ENCODE data around the gene ZFP3.
"Not testable (repeated sequence)": the region's sequence is repeated elsewhere in the genome, so short reads cannot be mapped to it uniquely, and the experiment has no call there.

ZFP3 gene

DNA sequence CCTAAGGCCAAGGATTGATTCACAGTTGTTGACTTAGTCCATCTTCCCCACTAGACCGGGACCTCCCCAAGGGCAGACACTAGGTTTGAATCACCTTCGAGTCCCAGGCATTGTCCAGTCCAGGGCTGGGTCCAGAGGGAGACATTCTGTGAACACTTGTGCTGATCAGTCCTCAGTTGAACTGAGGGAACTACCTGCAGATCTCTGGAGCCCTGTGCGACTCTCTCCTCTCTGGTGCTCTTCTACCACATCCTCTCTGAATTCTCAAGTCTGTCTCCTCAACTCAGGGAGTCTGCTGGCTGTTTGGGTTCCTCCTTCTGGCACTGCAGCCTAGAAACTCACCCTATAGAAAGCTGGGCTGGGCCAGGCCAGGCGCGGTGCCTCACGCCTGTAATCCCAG, 22.6 kb downstream of the ZFP3 start:
- ATAC-seq (ENCODE audit: low read depth) (no peak), DNase-seq (ENCODE audit: low spot score in 2 of 2) (no peak)
- Mint-ChIP-seq H3K4me1 (no peaks in the 10 kb centered on the region), H3K27me3 (no peaks in the 10 kb centered on the region), H3K9me3 (peaks cover 3% of the 10 kb centered on the region), H3K4me3 (no peak overlapping the region), H3K27ac (no peak overlapping the region), H3K36me3 (peaks cover 6% of the 10 kb centered on the region)

DNA sequence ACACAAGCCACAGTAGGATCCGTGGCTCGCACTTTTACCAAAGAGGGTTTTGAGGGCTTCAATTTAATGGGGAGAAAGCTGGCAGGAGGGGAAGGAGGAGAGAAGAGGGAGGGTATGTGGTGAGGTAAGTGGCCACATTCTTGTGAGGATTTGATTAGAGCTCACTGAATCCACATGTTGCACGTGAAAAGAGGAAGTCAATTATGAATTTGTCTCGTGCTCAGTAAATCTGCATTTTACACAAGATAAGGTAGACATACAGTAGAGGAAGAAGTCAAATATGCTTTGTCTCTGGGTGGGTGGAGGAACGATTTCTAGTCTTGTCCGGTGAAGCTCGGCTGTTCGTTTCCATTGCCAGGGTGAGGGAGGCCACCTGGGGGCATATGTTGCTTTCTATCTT, 32.5 kb downstream of the ZFP3 start:
- peak overlapping the region; percentile 72 for H3K27ac Mint-ChIP-seq
- peaks cover 13% of the 10 kb centered on the region for H3K4me1 Mint-ChIP-seq
- H3K36me3 Mint-ChIP-seq: peaks cover 32% of the 10 kb centered on the region
- no peaks in the 10 kb centered on the region for H3K27me3 Mint-ChIP-seq
- H3K9me3 Mint-ChIP-seq: peaks cover 2% of the 10 kb centered on the region
- peak overlapping the region; percentile 92 for H3K4me3 Mint-ChIP-seq
- DNase-seq (ENCODE audit: low spot score in 2 of 2) (no peak), ATAC-seq (ENCODE audit: low read depth) (peak; percentile 26)

DNA sequence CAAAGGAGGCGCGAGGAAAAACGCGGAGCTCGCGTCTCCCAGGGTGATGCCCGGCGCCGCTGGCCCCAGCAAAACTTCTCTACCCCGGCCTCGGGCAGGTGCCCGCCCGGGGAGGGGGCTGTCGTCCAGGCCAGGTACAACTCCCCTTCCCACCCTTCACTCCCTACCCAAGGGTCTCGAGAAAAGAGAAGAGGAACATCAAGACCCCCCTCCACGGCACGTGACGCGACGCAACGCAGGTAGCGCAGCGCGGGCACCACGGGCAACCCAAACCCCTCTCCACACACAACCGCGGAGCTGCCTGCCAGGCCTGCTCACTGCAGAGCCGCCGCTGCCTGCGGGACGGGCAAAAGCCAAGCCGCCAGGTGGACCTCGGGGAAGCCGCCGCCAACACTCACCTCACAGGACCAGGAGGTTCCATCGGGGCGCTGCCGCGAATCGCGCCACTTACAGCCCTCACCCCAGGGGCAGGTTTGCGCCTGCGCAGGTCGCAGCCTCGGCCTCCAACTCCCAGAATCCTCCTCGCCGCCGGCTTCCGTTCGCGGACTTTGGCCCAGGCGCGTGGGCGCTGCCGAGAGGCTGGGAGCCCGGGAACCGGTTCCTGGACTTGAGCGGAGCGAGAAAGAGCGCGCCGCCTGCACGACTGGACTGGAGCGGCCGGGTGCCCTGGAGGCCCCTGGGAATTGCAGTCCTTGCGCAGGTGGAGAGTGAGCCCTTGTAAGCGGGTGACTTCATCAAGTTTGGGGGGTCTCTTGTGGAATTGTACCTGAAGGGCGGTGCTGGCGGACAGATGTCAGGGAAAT, 33.3 kb downstream of the ZFP3 start, which contains the start of gene ZNF232:
ZNF232 (minus strand) TSS at position 477 of the 803 bp plus-strand sequence; CDS start at position 421, 56 bp downstream.
- peak; percentile 83 to 91 for DNase-seq (ENCODE audit: low spot score in 2 of 2)
- Mint-ChIP-seq H3K4me1 (peaks cover 13% of the 10 kb centered on the region), H3K9me3 (peaks cover 2% of the 10 kb centered on the region), H3K27ac (peak within 1 kb of the TSS; percentile 72), H3K36me3 (peaks cover 25% of the 10 kb centered on the region), H3K4me3 (peak within 1 kb of the TSS; percentile 92), H3K27me3 (peaks cover 2% of the 10 kb centered on the region)
- peak; percentile 90 for ATAC-seq (ENCODE audit: low read depth)

DNA sequence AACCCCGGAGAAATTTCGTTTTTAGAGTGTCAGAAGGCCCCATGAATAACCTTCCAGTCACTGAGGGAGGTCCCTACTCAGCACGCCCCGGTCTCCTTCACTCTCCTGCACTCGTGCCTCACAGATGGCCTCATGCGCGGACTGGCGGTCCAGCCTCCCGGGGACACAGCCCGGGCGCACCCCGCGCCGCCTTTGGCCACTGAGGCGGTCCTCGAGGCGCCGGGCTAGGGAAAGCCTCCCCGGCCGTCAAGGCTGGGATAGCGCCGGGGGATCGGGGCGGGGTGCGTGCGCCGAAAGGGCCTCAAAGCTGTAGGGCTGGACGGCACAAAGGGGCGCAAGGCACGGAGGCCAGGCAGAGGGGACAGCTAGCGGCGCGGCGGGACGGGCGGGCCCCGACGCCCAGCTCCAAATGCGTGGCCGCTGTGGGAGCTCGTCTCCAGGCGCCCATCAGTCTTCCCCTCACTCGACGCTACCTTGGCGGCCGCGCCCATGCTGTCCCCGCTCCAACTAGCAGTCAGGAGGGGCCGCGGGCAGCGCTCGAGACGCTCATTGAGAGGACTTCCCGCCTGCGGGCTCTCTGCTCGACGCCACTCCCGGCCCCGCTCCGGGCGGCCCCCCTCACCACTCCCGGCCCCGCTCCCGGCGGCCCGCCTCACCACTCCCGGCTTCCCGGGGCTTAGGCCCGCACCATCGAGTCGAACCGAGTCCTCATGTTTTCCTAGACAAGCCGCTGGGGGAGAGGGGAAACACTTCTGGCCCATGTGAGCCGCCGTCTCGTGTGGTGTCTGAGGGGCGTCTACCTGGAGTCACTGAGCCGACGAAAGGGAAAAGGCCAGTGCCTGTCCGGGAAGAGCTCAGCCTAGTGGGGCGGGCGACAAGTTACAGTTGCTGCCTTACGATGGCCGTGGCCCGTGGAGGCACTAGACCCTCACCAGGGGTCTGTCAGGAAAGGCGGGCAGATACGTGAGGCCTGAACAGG, 37.7 kb downstream of the ZFP3 start, which contains the start of gene USP6:
USP6 (plus strand) TSS at position 360 of the 979 bp plus-strand sequence. CDS start 14,336 bp downstream, outside the sequence.
- H3K4me1 Mint-ChIP-seq: peaks cover 4% of the 10 kb centered on the region
- DNase-seq (ENCODE audit: low spot score in 2 of 2) (no peak), ATAC-seq (ENCODE audit: low read depth) (no peak)
- no peak within 1 kb of the TSS for H3K4me3 Mint-ChIP-seq
- H3K36me3 Mint-ChIP-seq: peaks cover 6% of the 10 kb centered on the region
- no peak within 1 kb of the TSS for H3K27ac Mint-ChIP-seq
- peaks cover 8% of the 10 kb centered on the region for H3K27me3 Mint-ChIP-seq
- H3K9me3 Mint-ChIP-seq: peaks cover 4% of the 10 kb centered on the region

DNA sequence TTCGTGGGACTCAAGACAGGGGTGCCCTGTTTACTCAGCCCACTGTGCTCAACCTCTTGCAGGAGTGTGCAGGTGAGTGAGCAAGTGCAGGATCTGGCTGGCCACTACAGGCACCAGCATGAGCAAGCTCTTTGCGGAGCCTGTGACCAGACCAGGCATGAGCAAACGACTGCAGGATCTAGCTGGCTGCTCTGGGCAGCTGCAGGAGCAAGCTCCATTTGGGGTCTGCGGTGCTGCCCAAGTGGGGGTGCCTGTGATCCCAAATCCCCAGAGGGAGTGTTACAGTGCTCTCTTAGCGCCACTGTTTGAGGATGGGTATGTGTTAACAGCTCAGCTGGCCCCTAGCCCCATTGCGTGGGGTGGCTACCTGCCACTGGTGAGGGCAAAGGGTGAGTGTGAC, 40.0 kb downstream of the ZFP3 start:
- Mint-ChIP-seq H3K27me3 (peaks cover 15% of the 10 kb centered on the region), H3K27ac (no peak overlapping the region), H3K4me1 (no peaks in the 10 kb centered on the region), H3K9me3 (peaks cover 4% of the 10 kb centered on the region), H3K36me3 (peaks cover 6% of the 10 kb centered on the region), H3K4me3 (no peak overlapping the region)
- DNase-seq (ENCODE audit: low spot score in 2 of 2) (no peak), ATAC-seq (ENCODE audit: low read depth) (no peak)

DNA sequence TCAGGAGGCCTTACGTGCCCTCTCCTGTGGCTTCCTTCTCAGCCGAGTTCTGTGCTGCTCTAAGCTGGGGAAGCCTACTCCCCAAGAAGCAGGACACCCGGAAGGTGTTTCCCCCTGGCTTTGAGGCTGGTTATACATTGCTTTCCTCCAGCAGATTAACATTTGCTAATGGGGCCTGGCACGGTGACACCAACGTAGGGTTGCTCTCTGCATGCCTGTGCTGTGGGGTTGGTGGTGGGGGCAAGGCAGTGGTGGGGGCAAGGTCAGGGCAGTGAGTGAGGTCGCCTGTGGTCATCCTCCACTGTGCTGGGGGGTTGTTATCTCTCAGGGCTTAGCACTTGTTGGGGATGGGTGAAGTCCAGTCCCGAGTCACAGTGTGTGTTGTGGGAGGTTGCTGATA, 41.8 kb downstream of the ZFP3 start:
- peaks cover 4% of the 10 kb centered on the region for H3K9me3 Mint-ChIP-seq
- H3K36me3 Mint-ChIP-seq: no peaks in the 10 kb centered on the region
- ATAC-seq (ENCODE audit: low read depth) (no peak), DNase-seq (ENCODE audit: low spot score in 2 of 2) (no peak)
- no peak overlapping the region for H3K4me3 Mint-ChIP-seq
- H3K4me1 Mint-ChIP-seq: no peaks in the 10 kb centered on the region
- no peak overlapping the region for H3K27ac Mint-ChIP-seq
- H3K27me3 Mint-ChIP-seq: peaks cover 24% of the 10 kb centered on the region

DNA sequence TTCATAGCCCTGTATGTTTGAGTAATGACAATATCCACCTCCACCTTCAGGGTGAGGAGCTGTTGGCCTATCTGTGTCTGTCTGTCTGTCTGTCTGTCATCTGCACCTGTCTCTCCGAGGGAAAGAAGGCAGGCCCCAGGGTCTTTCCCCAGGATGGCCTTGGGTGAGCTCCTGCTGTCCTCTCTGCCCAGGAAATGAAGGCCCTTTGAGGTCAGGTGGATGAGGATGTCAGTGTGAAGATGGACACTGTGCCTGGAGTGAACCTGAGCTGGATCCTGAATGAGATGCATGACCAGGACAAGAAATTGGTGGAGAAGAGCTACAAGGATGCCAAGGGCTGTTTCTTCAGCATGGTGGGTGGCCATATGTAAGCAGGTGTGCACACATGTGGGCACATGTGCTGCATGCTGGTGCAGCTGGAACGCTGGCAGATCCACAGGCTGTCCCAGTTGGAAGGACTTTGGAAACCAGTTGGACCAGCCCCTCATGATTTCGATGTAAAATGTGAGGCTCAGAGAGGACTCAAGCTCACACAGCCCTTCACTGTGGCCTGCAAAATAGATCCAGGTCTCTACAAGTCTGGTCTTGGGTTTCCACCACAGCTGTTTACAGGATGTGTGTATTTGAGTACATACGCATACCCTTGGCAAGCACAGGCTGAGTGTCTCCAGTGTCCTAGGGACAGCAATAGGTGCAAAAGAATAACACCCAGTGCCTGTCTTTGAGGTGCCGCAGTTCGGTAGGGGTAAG, 42.3 kb downstream of the ZFP3 start:
- H3K4me3 Mint-ChIP-seq; H3K4me1 Mint-ChIP-seq; H3K9me3 Mint-ChIP-seq; DNase-seq (ENCODE audit: low spot score in 2 of 2); H3K36me3 Mint-ChIP-seq; H3K27ac Mint-ChIP-seq; ATAC-seq (ENCODE audit: low read depth): not testable (repeated sequence)
- H3K27me3 Mint-ChIP-seq: peaks cover 24% of the 10 kb centered on the region

DNA sequence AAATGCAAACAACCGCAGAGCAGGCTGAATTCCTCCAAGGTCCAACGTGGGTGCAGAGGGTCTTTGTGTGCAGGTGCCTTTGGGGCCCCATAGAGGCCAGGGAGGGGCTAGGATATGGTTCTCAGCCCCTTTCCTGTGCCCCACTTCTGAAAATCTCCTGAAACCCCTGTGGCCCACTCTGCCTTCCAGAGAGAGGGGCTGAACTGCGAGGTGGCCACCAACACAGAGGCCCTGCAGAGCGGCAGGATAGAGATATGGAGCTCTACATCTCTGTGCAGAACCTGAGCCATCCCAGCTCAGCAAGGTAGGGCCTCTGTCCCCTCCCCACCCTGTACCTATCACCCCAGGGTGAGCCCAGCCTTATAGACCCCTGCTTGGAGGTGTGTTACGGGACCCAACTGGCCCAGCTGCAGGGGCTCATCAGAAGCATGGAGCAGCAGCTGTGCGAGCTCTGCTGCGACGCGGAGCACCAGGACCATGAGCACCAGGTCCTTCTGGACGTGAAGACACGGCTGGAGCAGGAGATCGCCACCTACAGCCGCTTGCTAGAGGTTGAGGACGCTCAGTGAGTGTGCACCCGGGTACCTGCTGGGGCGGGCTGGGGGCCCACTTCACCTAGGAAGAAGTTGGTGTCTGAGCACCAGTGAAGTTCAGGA, 43.0 kb downstream of the ZFP3 start:
- Mint-ChIP-seq H3K4me3 (peak overlapping the region; percentile 37), H3K27ac (no peak overlapping the region), H3K27me3 (peaks cover 24% of the 10 kb centered on the region), H3K4me1 (no peaks in the 10 kb centered on the region), H3K9me3 (peaks cover 4% of the 10 kb centered on the region), H3K36me3 (no peaks in the 10 kb centered on the region)
- ATAC-seq (ENCODE audit: low read depth) (no peak), DNase-seq (ENCODE audit: low spot score in 2 of 2) (no peak)

DNA sequence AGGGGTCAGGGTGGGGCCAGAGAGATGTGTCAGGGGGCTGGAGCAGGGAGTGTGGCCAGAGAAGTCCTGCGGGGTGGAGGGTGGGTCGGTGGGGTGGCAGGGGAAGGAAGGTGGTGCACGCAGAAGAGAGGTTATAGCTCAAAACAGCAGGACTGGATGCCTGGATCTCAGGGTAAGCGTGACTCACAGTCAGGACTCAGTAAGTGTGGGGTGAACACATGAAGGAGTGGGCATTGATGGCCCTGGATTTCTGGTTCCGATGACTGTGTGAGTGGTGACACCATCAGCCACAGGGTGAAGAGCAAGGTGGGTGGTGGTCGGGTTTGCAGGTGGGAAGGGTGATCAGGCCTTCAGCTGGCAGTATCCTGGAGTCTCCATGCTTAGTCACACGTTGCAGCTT, 43.8 kb downstream of the ZFP3 start:
- not testable (repeated sequence) for H3K4me1 Mint-ChIP-seq; ATAC-seq (ENCODE audit: low read depth); H3K27ac Mint-ChIP-seq; DNase-seq (ENCODE audit: low spot score in 2 of 2); H3K36me3 Mint-ChIP-seq; H3K9me3 Mint-ChIP-seq
- peaks cover 22% of the 10 kb centered on the region for H3K27me3 Mint-ChIP-seq
- H3K4me3 Mint-ChIP-seq: peak overlapping the region; percentile 37

DNA sequence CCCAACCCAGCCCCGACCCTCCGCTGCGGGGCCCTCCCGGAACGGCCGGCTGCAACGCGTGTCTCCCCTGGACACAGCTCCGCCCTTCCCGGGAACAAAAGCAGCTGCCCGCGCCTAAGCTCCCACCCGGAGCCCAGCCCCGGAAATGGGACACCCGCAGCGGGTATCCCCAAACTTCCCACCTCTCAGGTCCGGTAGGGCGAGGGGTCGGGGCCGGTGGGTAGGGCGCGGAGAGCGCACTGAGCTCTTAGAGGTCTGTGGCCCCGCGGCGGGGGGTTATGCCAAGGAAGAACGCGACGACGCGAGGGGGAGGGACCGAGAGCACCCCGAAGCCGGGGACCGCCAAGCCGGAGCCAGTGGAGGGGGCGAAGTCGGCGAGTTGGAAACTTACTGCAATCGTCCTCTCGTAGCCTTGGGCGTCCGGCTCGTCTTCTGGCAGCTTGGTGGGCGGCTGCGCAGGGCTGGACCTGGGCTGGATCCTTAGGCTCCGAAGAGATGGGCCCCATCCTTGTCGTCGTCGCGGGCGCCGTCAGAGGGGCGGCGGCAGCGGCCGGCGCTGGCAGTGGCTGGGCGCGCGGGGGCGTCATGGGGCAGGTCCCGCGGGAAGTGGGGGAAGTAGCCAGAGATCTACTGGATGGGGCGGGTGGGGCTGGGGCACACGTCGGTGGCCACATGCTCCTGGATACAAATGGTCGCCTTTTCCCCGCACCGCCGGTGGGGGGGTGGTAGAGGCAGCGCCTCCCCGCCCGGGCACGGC, 44.5 kb downstream of the ZFP3 start:
- peak overlapping the region; percentile 37 for H3K4me3 Mint-ChIP-seq
- peaks cover 24% of the 10 kb centered on the region for H3K27me3 Mint-ChIP-seq

DNA sequence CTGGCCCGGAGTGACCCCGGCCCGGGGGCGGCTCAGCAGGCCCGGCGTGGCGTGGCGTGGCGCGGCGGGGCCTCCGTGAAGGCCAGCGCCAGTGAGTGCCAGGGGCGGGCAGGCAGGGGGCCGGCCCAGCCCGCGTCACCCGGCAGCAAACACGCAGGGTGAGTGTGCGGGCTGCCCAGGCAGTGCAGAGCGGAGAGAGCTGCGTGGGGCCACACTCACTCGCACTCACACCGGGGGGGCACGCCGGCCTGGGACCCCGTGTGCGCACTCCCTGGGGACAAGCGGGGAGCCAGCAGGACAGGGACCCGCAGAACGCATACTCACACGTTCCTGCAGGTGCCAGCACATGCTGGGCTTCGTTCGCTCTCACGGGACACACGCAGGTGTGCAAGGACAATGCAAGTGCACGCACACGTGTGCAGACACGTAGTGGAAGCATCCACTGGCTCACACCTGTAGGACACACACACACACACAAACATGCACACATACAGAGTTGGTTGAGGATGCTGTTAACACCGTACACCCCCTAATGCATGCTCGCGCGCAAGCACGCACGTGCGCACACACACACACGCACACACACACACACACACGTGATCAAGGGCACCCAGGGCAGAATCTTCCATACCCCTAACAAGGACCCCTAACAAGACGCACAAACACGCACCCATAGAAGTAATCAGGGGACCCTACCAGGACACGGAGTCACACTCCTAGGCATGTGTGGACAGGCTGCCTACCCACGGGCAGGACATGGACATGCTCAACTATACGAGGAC, 45.3 kb downstream of the ZFP3 start:
- H3K4me3 Mint-ChIP-seq: peak overlapping the region; percentile 12
- H3K9me3 Mint-ChIP-seq: peaks cover 2% of the 10 kb centered on the region
- H3K27ac Mint-ChIP-seq: no peak overlapping the region
- H3K4me1 Mint-ChIP-seq: no peaks in the 10 kb centered on the region
- DNase-seq (ENCODE audit: low spot score in 2 of 2) (no peak), ATAC-seq (ENCODE audit: low read depth) (no peak)
- no peaks in the 10 kb centered on the region for H3K36me3 Mint-ChIP-seq
- peaks cover 23% of the 10 kb centered on the region for H3K27me3 Mint-ChIP-seq

More for the DNA sequence above, 44.5 kb downstream of the ZFP3 start:
- H3K36me3 Mint-ChIP-seq: no peaks in the 10 kb centered on the region
- peak; percentile 65 for ATAC-seq (ENCODE audit: low read depth)
- peaks cover 4% of the 10 kb centered on the region for H3K9me3 Mint-ChIP-seq
- H3K4me1 Mint-ChIP-seq: no peaks in the 10 kb centered on the region
- no peak overlapping the region for H3K27ac Mint-ChIP-seq
- no peak for DNase-seq (ENCODE audit: low spot score in 2 of 2)

DNA sequence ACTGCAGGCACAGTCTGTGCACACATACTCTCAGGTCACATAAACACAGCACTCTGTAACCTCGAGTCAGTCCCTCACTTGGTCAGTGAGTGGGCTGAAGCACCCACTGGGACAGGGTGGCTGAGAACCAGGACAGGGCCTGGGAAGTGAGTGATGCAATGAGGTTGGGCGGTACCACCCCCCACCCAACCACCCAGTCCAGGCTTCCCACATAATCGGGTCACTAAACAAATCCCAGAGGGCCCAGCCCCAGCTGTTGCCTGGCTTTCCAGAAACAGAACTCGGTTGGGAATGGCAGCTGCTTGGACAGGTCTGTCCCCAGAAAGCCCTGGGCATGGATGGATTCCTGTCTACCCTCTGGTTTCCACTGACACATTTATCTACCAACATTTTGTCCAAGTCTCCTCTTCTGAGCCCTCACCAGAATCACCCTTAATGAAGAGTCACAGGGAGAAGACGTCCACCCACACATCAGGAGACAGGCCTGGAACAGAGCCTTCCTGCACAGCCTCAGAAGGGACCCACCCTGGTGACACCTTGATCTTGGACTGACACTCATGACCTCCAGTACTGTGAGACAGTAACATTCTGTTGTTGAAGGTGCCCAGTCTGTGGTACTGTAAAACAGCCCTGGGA, 46.0 kb downstream of the ZFP3 start:
- Mint-ChIP-seq H3K4me3 (peak overlapping the region; percentile 12), H3K27me3 (peaks cover 23% of the 10 kb centered on the region)
- H3K9me3 Mint-ChIP-seq; H3K4me1 Mint-ChIP-seq; H3K36me3 Mint-ChIP-seq; ATAC-seq (ENCODE audit: low read depth); DNase-seq (ENCODE audit: low spot score in 2 of 2); H3K27ac Mint-ChIP-seq: not testable (repeated sequence)

Data from memory B cell (primary cell).